SK-N-MC (cell line): Measurements from ENCODE around the gene LINS1.

ENCODE experiments used
- DNase-seq: peaks from one replicate; pipeline ENCODE4 v3.0.0-alpha.2; 2011; ENCODE audit warnings: low read depth, low spot score
- H3K27ac ChIP-seq: fragments of 200-600 bp; sonication (generic); 2 replicates; pipeline ENCODE4 v1.5.1; 2016; ENCODE audit warnings: mixed run types
- H3K36me3 ChIP-seq: fragments of 200-600 bp; sonication (generic); 2 replicates; pipeline ENCODE4 v1.6.1; 2017; ENCODE audit warnings: antibody characterized with exemption, low read length, mixed read lengths; ENCODE audit not compliant: insufficient read depth
- H3K4me3 ChIP-seq: fragments of 200-600 bp; sonication (generic); 2 replicates; pipeline ENCODE4 v1.5.1; 2016
- H3K9ac ChIP-seq: fragments of 200-600 bp; sonication (generic); 2 replicates; pipeline ENCODE4 v1.8.0; 2017; ENCODE audit warnings: mixed run types, mixed read lengths; ENCODE audit not compliant: insufficient read length
- H3K9me3 ChIP-seq: fragments of 200-600 bp; sonication (generic); 2 replicates; pipeline ENCODE4 v1.6.1; 2017; ENCODE audit warnings: low read depth, mild to moderate bottlenecking, antibody characterized with exemption, low read length, moderate library complexity, mixed read lengths
- EZH2 ChIP-seq: fragments of 200-600 bp; sonication (generic); IDR thresholded peaks from one replicate; pipeline ENCODE4 v1.6.1; 2017; ENCODE audit warnings: antibody characterized with exemption
- FOXP2 ChIP-seq: optimal IDR thresholded peaks from 2 replicates; pipeline ENCODE3; 2011; ENCODE audit warnings: mild to moderate bottlenecking, moderate library complexity; ENCODE audit not compliant: insufficient read depth; ENCODE audit errors: extremely low read length, control extremely low read depth
- POLR2AphosphoS5 ChIP-seq: IDR thresholded peaks from 2 replicates; pipeline ENCODE4 v1.6.1; 2012; ENCODE audit warnings: mild to moderate bottlenecking, low read depth, low read length, borderline replicate concordance

Gene LINS1

GRCh38 chr15:100520132-100520921 is 81.7 kb downstream of the LINS1 start:
- H3K4me3 ChIP-seq: no peak overlapping the region
- no peak for DNase-seq
- no peak overlapping the region for H3K27ac ChIP-seq
- H3K36me3 ChIP-seq: no peaks in the 10 kb centered on the region
- no peak overlapping the region for H3K9ac ChIP-seq
- no peak for TF ChIP-seq EZH2
- TF ChIP-seq FOXP2: no peak
- TF ChIP-seq POLR2AphosphoS5: no peak
- H3K9me3 ChIP-seq: no peaks in the 10 kb centered on the region

- no peak for DNase-seq
- Histone ChIP-seq H3K4me3 (no peak overlapping the region), H3K27ac (no peak overlapping the region), H3K36me3 (no peaks in the 10 kb centered on the region), H3K9ac (no peak overlapping the region), H3K9me3 (no peaks in the 10 kb centered on the region)
- TF ChIP-seq FOXP2: no peak
- TF ChIP-seq EZH2: no peak
- TF ChIP-seq POLR2AphosphoS5: no peak
Observed at GRCh38 chr15:100517846-100518245, 84.1 kb downstream of the LINS1 start.
